K562 (cell line): ENCODE measurements around the gene HMSD.

Experiments
- BRCA1 ChIP-seq, 2 experiments: fragments of 450-650 bp in 1 of 2; sonication (generic) in 1 of 2; formaldehyde crosslinking in 1 of 2; IDR thresholded peaks; 2 replicates each; pipeline versions ENCODE4 v1.5.0 to v1.6.1; 2017 to 2020; ENCODE audit warnings: mild to moderate bottlenecking in 1 of 2, missing genetic modification reagents in 1 of 2
- CTCF ChIP-seq, 3 experiments: IDR thresholded peaks in 2 of 3; conservative IDR thresholded peaks in 1 of 3; 2 replicates each; pipeline ENCODE4 v1.5.1; 2011 to 2012; ENCODE audit warnings: low read length in 3 of 3, mild to moderate bottlenecking in 3 of 3, control low read depth in 2 of 3, improper control_type of control experiment in 1 of 3, inconsistent platforms in 1 of 3, low read depth in 1 of 3, mixed read lengths in 1 of 3, moderate library complexity in 1 of 3; ENCODE audit not compliant: insufficient read depth in 2 of 3
- CUX1 ChIP-seq: fragments of 200-800 bp; sonication (Bioruptor generic); IDR thresholded peaks from 2 replicates; pipeline ENCODE4 v1.6.1; 2016; ENCODE audit warnings: missing genetic modification characterization, missing compliant biosample characterization
- DNMT1 ChIP-seq: fragments of 450-650 bp; IDR thresholded peaks from 2 replicates; pipeline ENCODE4 v1.6.1; 2016; ENCODE audit warnings: antibody characterized with exemption, mild to moderate bottlenecking
- GABPA ChIP-seq: fragments of 200-800 bp; sonication (Bioruptor generic); conservative IDR thresholded peaks from 2 replicates; pipeline ENCODE4 v1.6.1; 2016; ENCODE audit warnings: low read depth, missing genetic modification characterization, missing compliant biosample characterization
- IRF2 ChIP-seq: sonication (generic); formaldehyde crosslinking; IDR thresholded peaks from 2 replicates; pipeline ENCODE4 v1.8.1; 2022; ENCODE audit warnings: mild to moderate bottlenecking, missing genetic modification reagents
- JUN ChIP-seq, 2 experiments: sonication (generic) in 1 of 2; formaldehyde crosslinking in 1 of 2; IDR thresholded peaks; 2 replicates each; pipeline versions ENCODE4 v1.6.1 to v1.8.0; 2012 to 2022; ENCODE audit warnings: borderline replicate concordance in 2 of 2, mild to moderate bottlenecking in 2 of 2, improper control_type of control experiment in 1 of 2, low read depth in 1 of 2, low read length in 1 of 2, missing genetic modification reagents in 1 of 2
- KAT2B ChIP-seq: IDR thresholded peaks from one replicate; pipeline ENCODE4 v1.6.1; 2012; ENCODE audit warnings: low read depth, mild to moderate bottlenecking, control low read depth, inconsistent platforms, low read length, moderate library complexity
- KLF6 ChIP-seq: fragments of 250-450 bp; sonication (Bioruptor Pico); IDR thresholded peaks from 2 replicates; pipeline ENCODE4 v1.4.0; 2020; ENCODE audit warnings: mild to moderate bottlenecking, moderate library complexity, borderline replicate concordance
- PHB2 ChIP-seq: fragments of 450-650 bp; IDR thresholded peaks from 2 replicates; pipeline ENCODE4 v1.6.1; 2017; ENCODE audit warnings: low read depth
- RFX5 ChIP-seq: IDR thresholded peaks from 2 replicates; pipeline ENCODE4 v1.6.1; 2011; ENCODE audit warnings: low read depth, mild to moderate bottlenecking, improper control_type of control experiment, low read length
- SMC3 ChIP-seq: conservative IDR thresholded peaks from 2 replicates; pipeline ENCODE4 v1.6.1; 2011; ENCODE audit warnings: low read depth, low read length, improper control_type of control experiment; ENCODE audit not compliant: insufficient read depth
- SREBF2 ChIP-seq: sonication (generic); formaldehyde crosslinking; IDR thresholded peaks from 2 replicates; pipeline ENCODE4 v1.4.0; 2020; ENCODE audit warnings: mild to moderate bottlenecking, missing genetic modification reagents
- SRSF9 ChIP-seq: fragments of 200-400 bp; formaldehyde crosslinking; IDR thresholded peaks from 2 replicates; pipeline ENCODE4 v1.6.1; 2017; ENCODE audit warnings: low read depth, low read length, borderline replicate concordance

GRCh38 chr18:63982361-63982760 lies 33.3 kb downstream of the HMSD start:
- TF ChIP-seq RFX5 (no peak), CTCF (IDR thresholded peaks at IDR 0.05 in 2 of 3, conservative IDR thresholded peaks at IDR 0.05 in 1 of 3; ENCODE audit: insufficient read depth in 2 of 3, low read depth in 1 of 3, low read length in 3 of 3) (no peak), SMC3 (no peak), SRSF9 (no peak), CUX1 (no peak), KAT2B (no peak), DNMT1 (no peak), JUN (IDR thresholded peaks at IDR 0.05; ENCODE audit: borderline replicate concordance, low read depth, low read length) (no peak), JUN (CRISPR knock-in tag; IDR thresholded peaks at IDR 0.05; ENCODE audit: borderline replicate concordance) (no peak), IRF2 (CRISPR knock-in tag) (no peak), SREBF2 (CRISPR knock-in tag) (no peak), PHB2 (no peak), KLF6 (CRISPR knock-in tag) (no peak), GABPA (tag) (no peak), BRCA1 (IDR thresholded peaks at IDR 0.05) (no peak), BRCA1 (CRISPR knock-in tag; IDR thresholded peaks at IDR 0.05) (no peak)
